Spinal cord (tissue), 10 donors: Measurements from ENCODE around the gene POGLUT2. TPM values are rescaled to one million over a fixed set of nuclear protein-coding genes. Genes with fewer than 3 reads are reported as not detected.
"Not testable (repeated sequence)": the region's sequence is repeated elsewhere in the genome, so short reads cannot be mapped to it uniquely, and the experiment has no call there.

Experiments used
- DNase-seq, 6 donors: peaks; one replicate each; pipeline versions ENCODE4 v3.0.0 to v3.0.0-alpha.2; 2013 to 2015; ENCODE audit warnings: low spot score in 6 of 6, low read depth in 4 of 6
- H3K27ac ChIP-seq: one replicate; pipeline ENCODE4 v1.5.1; 2013; ENCODE audit warnings: low read depth, low read length, control low read depth
- H3K27me3 ChIP-seq: one replicate; pipeline ENCODE4 v1.6.1; 2013; ENCODE audit warnings: low read length; ENCODE audit not compliant: control insufficient read depth, insufficient read depth
- H3K36me3 ChIP-seq: one replicate; pipeline ENCODE4 v1.6.1; 2013; ENCODE audit warnings: low read length; ENCODE audit not compliant: control insufficient read depth, insufficient read depth
- H3K4me1 ChIP-seq: one replicate; pipeline ENCODE4 v1.6.1; 2013; ENCODE audit warnings: low read length; ENCODE audit not compliant: control insufficient read depth, insufficient read depth
- H3K4me3 ChIP-seq: one replicate; pipeline ENCODE4 v1.5.1; 2013; ENCODE audit warnings: low read depth, low read length, control low read depth
- H3K9me3 ChIP-seq: one replicate; pipeline ENCODE4 v1.6.1; 2013; ENCODE audit warnings: low read length; ENCODE audit not compliant: control insufficient read depth, insufficient read depth
- WGBS: methylation state at CpG from one replicate; pipeline ENCODE4 v1.1.5; 2013; ENCODE audit warnings: missing lambda C conversion rate; ENCODE audit not compliant: insufficient coverage; 5-methylcytosine and 5-hydroxymethylcytosine counted together
- polyA plus RNA-seq, 2 donors: library from polyadenylated mRNA; unstranded; fragments of 120-200 nt; gene quantifications; one replicate each; pipeline ENCODE4 v1.2.1, GENCODE V29; 2013; ENCODE audit not compliant: insufficient read length in 2 of 2
- total RNA-seq, 2 donors: library from RNA; depleted of rRNA in 1 of 2; stranded (reverse); fragments of 120-200 nt in 1 of 2; fragments of >200 nt in 1 of 2; gene quantifications; one replicate each; pipeline versions ENCODE4 v1.2.3 to v1.2.4, GENCODE V29; 2013 to 2014
- donor health status: healthy.

Gene POGLUT2
- total and polyA plus RNA-seq, 4 donors, result 13.5 to 26.6 (median 17.5) TPM

DNA sequence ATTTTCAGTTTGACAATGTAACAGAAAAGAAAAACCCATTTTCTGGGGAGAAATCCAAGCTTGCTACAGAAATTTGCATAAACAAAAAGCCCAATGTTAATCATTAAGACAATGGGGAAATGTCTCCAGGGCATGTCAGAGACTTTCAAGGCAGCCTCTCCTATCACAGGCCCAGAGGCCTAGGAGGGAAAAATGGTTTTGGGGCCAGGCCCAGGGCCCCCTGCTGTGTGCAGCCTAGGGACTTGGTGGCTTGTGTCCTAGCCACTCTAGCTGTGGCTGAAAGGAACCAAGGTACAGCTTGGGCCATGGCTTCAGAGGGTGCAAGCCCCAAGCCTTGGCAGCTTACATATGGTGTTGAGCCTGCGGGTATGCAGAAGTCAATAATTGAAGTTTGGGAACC, 17.2 kb downstream of the POGLUT2 start:
- 100% methylated on average over 1 of the region's 1 CpG for WGBS
- Histone ChIP-seq H3K36me3 (peaks cover 6% of the 10 kb centered on the region), H3K27me3 (no peaks in the 10 kb centered on the region), H3K4me1 (no peaks in the 10 kb centered on the region), H3K4me3 (no peak overlapping the region), H3K27ac (no peak overlapping the region), H3K9me3 (peaks cover 4% of the 10 kb centered on the region)
- DNase-seq, result no peak

DNA sequence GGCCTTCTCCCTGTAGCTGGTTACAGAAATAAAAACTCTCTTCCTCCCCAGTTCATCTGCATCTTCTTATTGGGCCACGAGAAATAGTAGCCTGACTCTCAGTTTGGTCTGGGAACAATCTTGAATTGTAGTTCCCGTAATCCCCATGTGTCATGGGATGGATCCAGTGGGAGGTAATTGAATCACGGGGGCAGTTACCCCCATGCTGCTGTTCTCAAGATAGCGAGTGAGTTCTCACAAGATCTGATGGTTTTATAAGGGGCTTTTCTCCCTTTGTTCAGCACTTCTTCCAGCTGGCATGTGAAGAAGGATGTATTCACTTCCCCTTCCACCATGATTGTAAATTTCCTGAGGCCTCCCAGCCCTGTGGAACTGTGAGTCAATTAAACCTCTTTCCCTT, 18.1 kb downstream of the POGLUT2 start:
- H3K27ac ChIP-seq, H3K4me1 ChIP-seq, H3K27me3 ChIP-seq, H3K4me3 ChIP-seq, DNase-seq, H3K9me3 ChIP-seq, H3K36me3 ChIP-seq: not testable (repeated sequence)
- 80% methylated on average over 1 of the region's 4 CpGs for WGBS

DNA sequence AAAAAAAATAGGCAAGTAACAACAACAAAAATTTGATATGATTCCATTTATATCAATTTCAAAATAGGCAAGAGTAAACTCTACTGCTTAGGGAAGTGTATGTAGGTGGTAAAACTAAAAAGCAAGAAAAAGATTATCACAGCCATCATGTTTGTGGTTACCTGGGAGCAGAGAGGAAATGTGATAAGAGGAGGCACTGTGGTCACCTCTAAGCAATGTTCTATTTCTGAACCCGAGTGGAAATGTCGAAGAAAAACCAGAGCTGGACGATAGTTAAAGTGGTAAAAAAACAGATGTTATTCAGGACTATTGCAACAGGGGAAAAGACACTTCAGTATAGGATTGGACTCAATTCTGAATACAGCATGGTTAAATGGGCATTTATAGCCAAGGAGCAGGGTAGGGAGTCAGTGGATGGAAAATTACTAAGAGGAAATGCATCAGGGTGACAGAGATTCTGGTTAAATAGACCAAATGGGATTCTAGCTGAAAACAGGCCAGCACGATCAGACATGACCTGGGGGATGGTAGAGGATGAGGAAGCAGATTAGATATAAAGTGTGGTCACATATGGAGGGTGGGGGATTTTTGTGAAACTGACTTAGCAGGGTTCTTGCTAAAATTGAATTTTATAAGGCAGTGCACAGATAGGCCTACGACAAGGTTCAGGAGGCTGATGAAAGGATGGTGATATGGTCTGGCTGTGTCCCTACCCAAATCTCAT, 19.2 kb downstream of the POGLUT2 start:
- H3K4me3 ChIP-seq, result no peak overlapping the region
- DNase-seq, result no peak
- 83% methylated on average over 5 of the region's 5 CpGs for WGBS
- H3K9me3 ChIP-seq, result peaks cover 4% of the 10 kb centered on the region
- peaks cover 6% of the 10 kb centered on the region for H3K36me3 ChIP-seq
- H3K4me1 ChIP-seq, result no peaks in the 10 kb centered on the region
- no peaks in the 10 kb centered on the region for H3K27me3 ChIP-seq
- H3K27ac ChIP-seq, result no peak overlapping the region

DNA sequence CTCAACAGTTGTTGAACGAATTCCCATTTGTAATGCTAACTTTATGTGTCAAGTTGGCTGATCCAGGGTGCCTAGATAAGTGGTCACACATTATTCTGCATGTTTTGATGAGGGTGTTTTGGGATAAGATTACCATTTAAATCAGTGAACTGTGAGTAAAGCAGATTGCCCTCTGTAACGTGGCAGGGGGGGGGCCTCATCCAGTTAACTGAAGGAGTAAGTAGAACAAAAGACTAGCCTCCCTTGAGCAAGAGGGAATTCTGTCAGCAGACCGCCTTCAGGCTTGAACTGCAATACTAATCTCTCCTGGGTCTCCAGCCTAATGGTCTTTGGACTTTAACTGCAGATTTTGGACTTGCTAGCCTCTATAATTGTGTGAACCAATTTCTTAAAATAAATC, 21.0 kb downstream of the POGLUT2 start:
- no peak overlapping the region for H3K27ac ChIP-seq
- H3K27me3 ChIP-seq, result no peaks in the 10 kb centered on the region
- peaks cover 10% of the 10 kb centered on the region for H3K4me1 ChIP-seq
- H3K4me3 ChIP-seq, result no peak overlapping the region
- 20% methylated on average over 1 of the region's 3 CpGs for WGBS
- peaks cover 4% of the 10 kb centered on the region for H3K9me3 ChIP-seq
- H3K36me3 ChIP-seq, result peaks cover 3% of the 10 kb centered on the region
- DNase-seq, result no peak

DNA sequence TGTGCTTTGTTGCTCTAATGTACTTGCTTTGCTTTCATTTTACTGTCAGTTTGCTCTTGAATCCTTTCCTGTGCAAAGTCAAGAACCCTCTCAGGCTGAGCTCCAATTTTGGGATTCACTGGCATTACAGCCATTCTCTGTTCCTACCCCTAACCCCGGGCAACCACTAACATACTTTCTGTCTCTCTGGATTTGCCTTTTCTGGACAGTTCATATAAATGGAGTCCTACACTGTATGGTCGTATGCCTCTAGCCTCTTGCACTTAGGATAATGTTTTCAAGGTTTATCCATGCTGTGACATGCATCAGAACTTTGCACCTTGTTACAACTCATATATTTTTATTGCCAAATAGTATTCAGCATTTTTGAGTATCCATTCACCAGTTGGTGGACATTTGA, 22.5 kb downstream of the POGLUT2 start:
- no peak overlapping the region for H3K4me3 ChIP-seq
- 92% methylated on average over 2 of the region's 2 CpGs for WGBS
- no peak overlapping the region for H3K27ac ChIP-seq
- no peaks in the 10 kb centered on the region for H3K9me3 ChIP-seq
- no peak for DNase-seq
- peaks cover 19% of the 10 kb centered on the region for H3K4me1 ChIP-seq
- no peaks in the 10 kb centered on the region for H3K27me3 ChIP-seq
- no peaks in the 10 kb centered on the region for H3K36me3 ChIP-seq

DNA sequence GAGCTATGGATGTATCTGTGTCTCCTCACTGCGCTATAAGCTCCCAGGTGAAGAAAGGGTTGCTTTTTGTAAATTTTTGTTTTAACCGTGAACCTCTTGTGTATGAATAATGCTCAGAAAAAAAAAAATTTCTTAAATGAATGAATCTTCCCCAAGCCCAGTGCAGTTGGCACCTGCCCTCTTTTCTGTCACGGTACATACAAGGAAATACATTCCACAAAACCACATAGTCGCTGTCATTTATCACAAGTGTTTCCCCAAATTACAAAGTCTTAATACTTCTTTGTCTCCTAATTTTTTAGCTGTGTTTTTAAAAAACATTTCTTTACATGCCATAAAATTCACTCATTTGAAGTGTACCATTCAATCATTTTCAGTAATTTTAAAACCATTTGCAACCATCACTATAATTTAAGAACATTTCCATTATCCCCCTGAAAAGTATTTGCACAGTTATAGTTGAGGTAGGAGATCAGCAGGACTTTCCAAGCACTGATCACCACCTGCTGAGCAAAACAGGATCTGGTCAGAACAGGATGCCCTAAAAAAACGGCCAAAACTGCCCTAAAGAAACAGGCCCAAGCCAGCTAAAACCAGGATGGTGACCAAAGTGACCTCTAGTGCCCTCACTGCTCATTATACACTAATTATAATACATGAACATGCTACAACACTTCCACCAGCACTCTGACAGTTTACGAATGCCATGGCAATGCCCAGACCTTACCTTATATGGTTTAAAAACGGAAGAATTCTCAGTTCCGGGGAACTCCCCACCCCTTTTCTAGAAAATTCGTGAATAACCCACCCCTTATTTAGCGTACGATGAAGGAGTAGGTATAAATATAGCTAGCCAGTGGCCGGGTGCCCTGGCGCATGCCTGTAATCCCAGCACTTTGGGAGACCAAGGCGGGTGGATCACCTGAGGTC, 23.9 kb downstream of the POGLUT2 start:
- Histone ChIP-seq H3K4me3 (no peak overlapping the region), H3K4me1 (peaks cover 19% of the 10 kb centered on the region), H3K36me3 (no peaks in the 10 kb centered on the region), H3K9me3 (no peaks in the 10 kb centered on the region), H3K27ac (no peak overlapping the region), H3K27me3 (no peaks in the 10 kb centered on the region)
- no peak for DNase-seq
- 87% methylated on average over 3 of the region's 14 CpGs for WGBS

- H3K4me3 ChIP-seq, result peak overlapping the region; percentile 77
- DNase-seq, result no peak
- H3K36me3 ChIP-seq, result no peaks in the 10 kb centered on the region
- no peaks in the 10 kb centered on the region for H3K9me3 ChIP-seq
- peaks cover 19% of the 10 kb centered on the region for H3K4me1 ChIP-seq
- WGBS, result 73% methylated on average over 19 of the region's 27 CpGs
- peak overlapping the region; percentile 83 for H3K27ac ChIP-seq
- no peaks in the 10 kb centered on the region for H3K27me3 ChIP-seq
Measured at GRCh38 chr13:102774214-102774568, 24.6 kb downstream of the POGLUT2 start.

DNA sequence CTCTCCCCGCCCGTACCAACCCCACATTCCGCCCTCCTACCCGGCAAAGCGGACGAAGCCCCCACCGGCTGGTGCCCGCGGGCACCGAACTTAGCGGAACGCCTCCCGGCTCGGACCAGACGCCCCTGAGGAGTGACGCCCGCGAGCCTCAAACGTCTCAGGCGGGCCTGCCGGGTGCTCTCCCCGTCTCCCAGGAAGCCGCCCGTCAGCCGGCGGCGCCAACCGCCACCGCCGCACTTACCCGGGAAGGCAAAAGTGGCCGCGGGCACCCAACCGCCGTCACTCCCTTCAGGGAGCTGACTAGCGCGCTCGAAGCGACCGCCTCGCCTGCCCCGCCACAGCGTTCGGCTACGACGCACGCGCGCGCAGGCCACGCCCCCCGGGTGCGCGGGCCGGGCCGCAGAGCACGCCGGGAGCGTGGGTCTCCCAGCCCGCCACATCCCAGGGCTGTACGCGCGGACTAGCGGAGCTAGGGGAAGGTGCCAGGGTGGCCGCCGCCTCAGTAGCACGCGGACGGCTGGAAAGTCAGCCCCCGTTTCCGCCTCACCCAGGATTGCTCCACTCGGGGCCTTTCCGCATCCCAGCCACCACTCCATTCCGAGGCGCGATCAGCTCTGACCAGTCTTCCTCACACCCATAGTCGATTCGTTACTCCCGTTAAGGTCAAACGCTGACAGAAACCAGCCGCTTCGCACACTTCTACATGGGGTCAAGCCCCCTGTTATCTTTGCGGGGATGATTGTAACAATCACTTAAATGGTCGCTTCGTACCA, 25.1 kb downstream of the POGLUT2 start, which contains the start of gene TEX30:
Gene TEX30 (minus strand): TSS at position 346 of the 773 bp plus-strand sequence. CDS start 3,760 bp downstream, outside the sequence.
- H3K4me3 ChIP-seq, result peak within 1 kb of the TSS; percentile 77
- WGBS, result 2% methylated on average over 85 of the region's 85 CpGs
- no peaks in the 10 kb centered on the region for H3K36me3 ChIP-seq
- DNase-seq, result peak; percentile 64 to 96 (median 79)
- H3K27me3 ChIP-seq, result no peaks in the 10 kb centered on the region
- peak within 1 kb of the TSS; percentile 83 for H3K27ac ChIP-seq
- no peaks in the 10 kb centered on the region for H3K9me3 ChIP-seq
- peaks cover 19% of the 10 kb centered on the region for H3K4me1 ChIP-seq

GRCh38 chr13:102772042-102772425, 26.7 kb downstream of the POGLUT2 start:
- H3K36me3 ChIP-seq, result peaks cover 3% of the 10 kb centered on the region
- 93% methylated on average over 11 of the region's 16 CpGs for WGBS
- H3K27ac ChIP-seq, result no peak overlapping the region
- H3K4me3 ChIP-seq, result no peak overlapping the region
- peaks cover 19% of the 10 kb centered on the region for H3K4me1 ChIP-seq
- DNase-seq, result no peak
- no peaks in the 10 kb centered on the region for H3K9me3 ChIP-seq
- H3K27me3 ChIP-seq, result no peaks in the 10 kb centered on the region
